ENCODE measurements around the gene RALB.

The RALB gene

DNA sequence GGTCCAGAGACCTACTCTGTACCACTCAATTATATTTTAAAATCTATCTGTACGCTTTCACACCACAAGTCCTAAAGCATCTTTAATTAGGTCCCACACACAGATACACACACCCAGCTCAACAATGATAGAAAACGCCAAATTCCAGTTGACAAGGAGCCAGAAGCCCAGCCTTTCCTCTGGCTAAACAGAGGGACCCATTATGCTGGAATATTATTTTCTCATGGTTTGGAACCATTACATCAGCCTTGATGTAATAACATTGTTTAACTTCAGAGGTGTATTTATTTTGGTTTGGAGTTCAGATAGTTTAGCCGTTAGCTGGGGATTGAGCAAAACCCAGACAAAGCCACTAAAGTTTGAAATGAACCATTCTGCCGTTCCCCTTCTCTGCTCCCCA lies 79.3 kb downstream of the RALB start:
- no peaks in the 10 kb centered on the region for H3K9me3 ChIP-seq (ENCODE audit: control insufficient read depth, insufficient read depth, low read length)
- H3K9ac ChIP-seq (ENCODE audit: low read depth, low read length) = no peak overlapping the region
- H3K36me3 ChIP-seq (ENCODE audit: control insufficient read depth, insufficient read depth, low read length) = no peaks in the 10 kb centered on the region
- no peaks in the 10 kb centered on the region; the same call in 1 of the 2 replicates for H3K27me3 ChIP-seq (ENCODE audit: control insufficient read depth, insufficient read depth, low read length)
- no peak overlapping the region for H3K4me3 ChIP-seq (ENCODE audit: low read depth, low read length)
- no peaks in the 10 kb centered on the region for H3K4me1 ChIP-seq (ENCODE audit: control insufficient read depth, insufficient read depth, low read length)
- H3K27ac ChIP-seq (ENCODE audit: low read depth, low read length) = no peak overlapping the region

- Histone ChIP-seq H3K27ac (ENCODE audit: low read depth, low read length) (no peak overlapping the region), H3K9me3 (ENCODE audit: control insufficient read depth, insufficient read depth, low read length) (no peaks in the 10 kb centered on the region), H3K9ac (ENCODE audit: low read depth, low read length) (no peak overlapping the region), H3K4me3 (ENCODE audit: low read depth, low read length) (no peak overlapping the region), H3K36me3 (ENCODE audit: control insufficient read depth, insufficient read depth, low read length) (no peaks in the 10 kb centered on the region), H3K27me3 (ENCODE audit: control insufficient read depth, insufficient read depth, low read length) (no peaks in the 10 kb centered on the region; the same call in 1 of the 2 replicates), H3K4me1 (ENCODE audit: control insufficient read depth, insufficient read depth, low read length) (no peaks in the 10 kb centered on the region)
These were observed 79.7 kb downstream of the RALB start for GRCh38 chr2:120332384-120332783.

GRCh38 chr2:120334068-120334467 lies 81.4 kb downstream of the RALB start:
- Histone ChIP-seq H3K9me3 (ENCODE audit: control insufficient read depth, insufficient read depth, low read length) (no peaks in the 10 kb centered on the region), H3K9ac (ENCODE audit: low read depth, low read length) (no peak overlapping the region), H3K4me1 (ENCODE audit: control insufficient read depth, insufficient read depth, low read length) (no peaks in the 10 kb centered on the region), H3K36me3 (ENCODE audit: control insufficient read depth, insufficient read depth, low read length) (no peaks in the 10 kb centered on the region), H3K27ac (ENCODE audit: low read depth, low read length) (no peak overlapping the region), H3K27me3 (ENCODE audit: control insufficient read depth, insufficient read depth, low read length) (peaks cover 11% of the 10 kb centered on the region), H3K4me3 (ENCODE audit: low read depth, low read length) (no peak overlapping the region)

- peaks cover 29% of the 10 kb centered on the region for H3K27me3 ChIP-seq (ENCODE audit: control insufficient read depth, insufficient read depth, low read length)
- H3K4me3 ChIP-seq (ENCODE audit: low read depth, low read length) = no peak overlapping the region
- no peaks in the 10 kb centered on the region for H3K4me1 ChIP-seq (ENCODE audit: control insufficient read depth, insufficient read depth, low read length)
- no peaks in the 10 kb centered on the region for H3K36me3 ChIP-seq (ENCODE audit: control insufficient read depth, insufficient read depth, low read length)
- no peaks in the 10 kb centered on the region for H3K9me3 ChIP-seq (ENCODE audit: control insufficient read depth, insufficient read depth, low read length)
- no peak overlapping the region for H3K9ac ChIP-seq (ENCODE audit: low read depth, low read length)
- H3K27ac ChIP-seq (ENCODE audit: low read depth, low read length) = no peak overlapping the region
These were observed 84.1 kb downstream of the RALB start for GRCh38 chr2:120336749-120337148.

DNA sequence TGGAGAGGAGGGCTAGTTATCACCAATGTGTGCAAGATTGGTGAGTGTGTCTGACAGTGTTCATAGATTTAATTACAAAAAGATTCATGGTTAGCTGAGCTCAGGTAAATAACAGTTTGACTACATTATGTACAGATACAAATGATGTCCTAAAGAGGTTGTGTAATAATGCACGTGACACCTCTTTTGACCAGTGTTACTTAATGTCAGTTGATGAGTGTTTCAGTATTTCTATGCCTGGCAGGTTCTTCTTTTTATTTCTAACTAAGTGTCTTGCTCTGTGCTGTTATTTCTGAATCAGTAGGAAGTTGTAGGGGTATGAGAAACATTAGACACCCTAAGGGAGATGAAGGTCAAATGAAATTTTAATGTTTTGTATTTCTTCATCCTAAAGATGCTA lies 85.4 kb downstream of the RALB start:
- Histone ChIP-seq H3K36me3 (ENCODE audit: control insufficient read depth, insufficient read depth, low read length) (no peaks in the 10 kb centered on the region), H3K4me1 (ENCODE audit: control insufficient read depth, insufficient read depth, low read length) (no peaks in the 10 kb centered on the region), H3K4me3 (ENCODE audit: low read depth, low read length) (no peak overlapping the region), H3K27ac (ENCODE audit: low read depth, low read length) (no peak overlapping the region), H3K27me3 (ENCODE audit: control insufficient read depth, insufficient read depth, low read length) (peaks cover 42% of the 10 kb centered on the region), H3K9ac (ENCODE audit: low read depth, low read length) (no peak overlapping the region), H3K9me3 (ENCODE audit: control insufficient read depth, insufficient read depth, low read length) (no peaks in the 10 kb centered on the region)

DNA sequence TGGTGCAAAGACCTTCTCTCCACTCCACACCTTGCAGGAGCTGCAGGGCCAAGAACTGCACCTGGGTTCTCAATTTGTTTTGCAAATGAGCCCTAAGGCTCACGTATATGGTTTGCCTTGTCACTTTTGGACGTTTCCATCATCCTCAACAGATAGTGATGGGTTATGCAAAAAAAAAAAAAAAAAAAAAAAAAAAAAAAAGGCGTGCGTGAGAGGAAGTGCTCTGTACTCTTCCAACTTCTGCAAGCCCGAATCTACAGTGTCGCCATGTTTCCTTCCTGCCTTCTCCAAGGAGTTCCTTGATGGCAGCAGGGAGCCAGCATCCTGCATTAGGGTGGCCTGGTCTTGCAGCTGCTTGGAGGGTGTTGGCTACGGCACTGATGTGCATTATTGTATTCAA lies 89.3 kb downstream of the RALB start:
- Histone ChIP-seq H3K36me3 (ENCODE audit: control insufficient read depth, insufficient read depth, low read length) (no peaks in the 10 kb centered on the region), H3K27me3 (ENCODE audit: control insufficient read depth, insufficient read depth, low read length) (peaks cover 80% of the 10 kb centered on the region), H3K9me3 (ENCODE audit: control insufficient read depth, insufficient read depth, low read length) (no peaks in the 10 kb centered on the region), H3K4me3 (ENCODE audit: low read depth, low read length) (no peak overlapping the region), H3K4me1 (ENCODE audit: control insufficient read depth, insufficient read depth, low read length) (peaks cover 4% of the 10 kb centered on the region), H3K27ac (ENCODE audit: low read depth, low read length) (no peak overlapping the region), H3K9ac (ENCODE audit: low read depth, low read length) (no peak overlapping the region)

DNA sequence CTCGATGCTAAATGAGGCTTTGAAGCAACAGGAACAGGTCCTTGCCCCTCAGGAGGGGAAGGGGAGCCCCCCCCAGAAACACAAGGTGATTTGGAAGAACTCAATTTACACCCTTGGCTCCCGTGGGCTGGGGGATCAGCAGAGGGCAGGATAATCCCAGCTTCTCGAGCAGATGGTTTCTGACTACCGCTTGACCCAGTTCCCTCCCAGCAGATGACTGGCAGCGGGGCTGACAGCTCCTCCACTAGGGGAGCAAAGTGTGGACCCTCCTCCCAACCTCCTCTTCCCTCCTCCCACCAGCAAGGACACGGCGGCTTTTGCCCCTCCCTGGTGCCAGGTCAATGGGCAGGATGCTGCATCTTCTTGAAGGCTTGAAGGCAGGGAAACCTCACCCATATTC lies 89.8 kb downstream of the RALB start:
- no peaks in the 10 kb centered on the region for H3K9me3 ChIP-seq (ENCODE audit: control insufficient read depth, insufficient read depth, low read length)
- H3K9ac ChIP-seq (ENCODE audit: low read depth, low read length) = no peak overlapping the region
- no peak overlapping the region for H3K4me3 ChIP-seq (ENCODE audit: low read depth, low read length)
- H3K27me3 ChIP-seq (ENCODE audit: control insufficient read depth, insufficient read depth, low read length) = peaks cover 84% of the 10 kb centered on the region
- H3K4me1 ChIP-seq (ENCODE audit: control insufficient read depth, insufficient read depth, low read length) = peaks cover 5% of the 10 kb centered on the region
- no peak overlapping the region for H3K27ac ChIP-seq (ENCODE audit: low read depth, low read length)
- H3K36me3 ChIP-seq (ENCODE audit: control insufficient read depth, insufficient read depth, low read length) = no peaks in the 10 kb centered on the region

- Histone ChIP-seq H3K27ac (ENCODE audit: low read depth, low read length) (no peak overlapping the region), H3K27me3 (ENCODE audit: control insufficient read depth, insufficient read depth, low read length) (peaks cover 90% of the 10 kb centered on the region), H3K9me3 (ENCODE audit: control insufficient read depth, insufficient read depth, low read length) (no peaks in the 10 kb centered on the region), H3K36me3 (ENCODE audit: control insufficient read depth, insufficient read depth, low read length) (no peaks in the 10 kb centered on the region), H3K4me3 (ENCODE audit: low read depth, low read length) (no peak overlapping the region), H3K4me1 (ENCODE audit: control insufficient read depth, insufficient read depth, low read length) (peaks cover 9% of the 10 kb centered on the region), H3K9ac (ENCODE audit: low read depth, low read length) (no peak overlapping the region)
These were observed 90.4 kb downstream of the RALB start for GRCh38 chr2:120343100-120343432.

DNA sequence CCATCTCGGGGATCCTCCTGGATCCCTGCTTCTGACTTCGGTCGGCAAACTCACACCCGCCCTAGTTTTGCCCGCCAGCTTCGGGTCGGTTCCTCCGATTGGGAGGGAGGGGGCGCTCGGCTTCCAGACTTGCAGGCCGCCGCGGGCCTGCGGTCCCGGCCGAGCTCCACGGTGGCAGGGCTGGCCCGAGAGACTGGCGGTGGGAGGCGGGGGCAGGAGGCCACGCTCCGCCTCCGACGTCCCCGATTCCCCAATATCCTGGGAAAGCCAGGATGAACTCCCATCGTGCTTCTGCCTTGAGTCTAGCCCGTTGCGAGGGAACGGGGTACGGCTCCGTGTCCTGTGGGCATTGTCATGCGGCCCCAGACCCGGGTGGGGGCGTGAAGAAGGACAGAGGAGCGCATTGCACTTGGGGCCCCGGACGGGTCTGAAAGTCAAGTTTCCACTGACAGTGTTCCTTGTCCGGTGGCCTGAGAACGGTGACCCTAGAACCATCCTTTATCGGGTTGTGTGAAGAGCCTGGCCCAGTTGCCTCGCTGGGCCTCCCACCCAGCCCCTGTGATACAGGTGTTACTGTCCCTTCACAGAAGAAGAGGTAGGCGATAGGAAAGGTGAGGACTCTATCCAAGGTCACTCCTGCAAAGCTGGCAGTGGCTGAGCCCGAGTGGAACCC lies 90.9 kb downstream of the RALB start:
- Histone ChIP-seq H3K27ac (ENCODE audit: low read depth, low read length) (no peak overlapping the region), H3K9me3 (ENCODE audit: control insufficient read depth, insufficient read depth, low read length) (no peaks in the 10 kb centered on the region), H3K36me3 (ENCODE audit: control insufficient read depth, insufficient read depth, low read length) (no peaks in the 10 kb centered on the region), H3K9ac (ENCODE audit: low read depth, low read length) (no peak overlapping the region), H3K4me3 (ENCODE audit: low read depth, low read length) (no peak overlapping the region; the same call in 1 of the 2 replicates), H3K4me1 (ENCODE audit: control insufficient read depth, insufficient read depth, low read length) (peaks cover 13% of the 10 kb centered on the region), H3K27me3 (ENCODE audit: control insufficient read depth, insufficient read depth, low read length) (peaks cover 90% of the 10 kb centered on the region)
